Heart left ventricle (tissue), 13 donors: Measurements from ENCODE around the gene SNRNP48.

Source experiments
- POLR2A ChIP-seq, 2 donors: fragments of 450-650 bp; IDR thresholded peaks; one replicate each; pipeline ENCODE4 v1.6.1; 2017; ENCODE audit warnings: antibody characterized with exemption in 2 of 2, mild to moderate bottlenecking in 2 of 2, moderate library complexity in 2 of 2
- TF ChIP-seq, protein P1 (sequence below), 12 donors: fragments of 200-600 bp; sonication (generic) in 4 of 12; IDR thresholded peaks; one replicate each; pipeline versions ENCODE4 v1.5.0 to v1.8.0; 2018 to 2022; ENCODE audit warnings: antibody characterized with exemption in 12 of 12, mild to moderate bottlenecking in 5 of 12
- donor health status: ischemic (EF 13 %, LVEDD 7.1; RV severe dilation, severe dysfunction).
- donor health status: DM: no; HTN: yes; CAD: no.
- donor health status: DM: no; HTN: no; CAD: no.
- donor health status: ischemic (EF 25% LVEDD 6.9; RV normal size, moderate dysfunction).
- donor health status: ischemic (EF 25% LVEDD 5.7; RV mildly dilated, moderate dysfunction).
- donor health status: ischemic (EF 35%, LVEDD 5.7; RV mildly dilated, moderate dysfunction).
- donor health status: nonischemic (EF 11% LVEDD 7.7; RV severe dilation, severe dysfunction).
- donor health status: DM: yes; HTN: yes; CAD: no.
- donor health status: PGD.
- donor health status: ischemic (EF 29% LVEDD 5.4; RV normal size, mild dysfunction).
- donor health status: nonischemic (EF 23%, LVEDD 6.1; RV moderate dilation, normal function).

DNA sequence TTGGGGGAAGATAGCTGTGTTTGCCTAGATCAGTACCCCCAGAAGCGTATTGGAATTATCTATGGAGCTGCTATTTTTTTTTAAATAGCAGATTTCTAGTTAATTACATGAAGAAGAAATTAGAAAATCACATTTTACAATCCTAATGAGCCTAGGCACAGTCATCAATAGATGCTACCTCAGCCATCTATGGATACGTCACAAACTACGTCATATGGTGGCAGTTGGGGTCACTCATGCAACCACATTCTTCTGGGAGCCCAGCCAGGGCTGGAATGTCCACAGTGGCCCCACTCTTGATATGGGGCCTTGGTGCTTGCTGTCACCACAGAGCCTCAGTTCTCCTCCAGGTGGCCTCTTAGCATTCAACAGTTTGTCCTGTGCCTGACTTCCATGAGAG is 63.0 kb downstream of the SNRNP48 start:
- TF ChIP-seq, protein P1, sequence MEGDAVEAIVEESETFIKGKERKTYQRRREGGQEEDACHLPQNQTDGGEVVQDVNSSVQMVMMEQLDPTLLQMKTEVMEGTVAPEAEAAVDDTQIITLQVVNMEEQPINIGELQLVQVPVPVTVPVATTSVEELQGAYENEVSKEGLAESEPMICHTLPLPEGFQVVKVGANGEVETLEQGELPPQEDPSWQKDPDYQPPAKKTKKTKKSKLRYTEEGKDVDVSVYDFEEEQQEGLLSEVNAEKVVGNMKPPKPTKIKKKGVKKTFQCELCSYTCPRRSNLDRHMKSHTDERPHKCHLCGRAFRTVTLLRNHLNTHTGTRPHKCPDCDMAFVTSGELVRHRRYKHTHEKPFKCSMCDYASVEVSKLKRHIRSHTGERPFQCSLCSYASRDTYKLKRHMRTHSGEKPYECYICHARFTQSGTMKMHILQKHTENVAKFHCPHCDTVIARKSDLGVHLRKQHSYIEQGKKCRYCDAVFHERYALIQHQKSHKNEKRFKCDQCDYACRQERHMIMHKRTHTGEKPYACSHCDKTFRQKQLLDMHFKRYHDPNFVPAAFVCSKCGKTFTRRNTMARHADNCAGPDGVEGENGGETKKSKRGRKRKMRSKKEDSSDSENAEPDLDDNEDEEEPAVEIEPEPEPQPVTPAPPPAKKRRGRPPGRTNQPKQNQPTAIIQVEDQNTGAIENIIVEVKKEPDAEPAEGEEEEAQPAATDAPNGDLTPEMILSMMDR (IDR thresholded peaks at IDR 0.05) = no peak
- no peak for TF ChIP-seq POLR2A (IDR thresholded peaks at IDR 0.05)
